Panc1 (cell line): ENCODE measurements around the gene CBL.

ENCODE experiments used
- CTCF ChIP-seq: fragments of 450-650 bp; IDR thresholded peaks from 2 replicates; pipeline ENCODE4 v1.5.1; 2017; ENCODE audit warnings: mild to moderate bottlenecking
- POLR2AphosphoS5 ChIP-seq: IDR thresholded peaks from 2 replicates; pipeline ENCODE4 v1.6.1; 2012; ENCODE audit warnings: mild to moderate bottlenecking, low read depth, low read length, moderate library complexity
- REST ChIP-seq, 2 experiments: IDR thresholded peaks; 2 replicates each; pipeline ENCODE4 v1.6.1; 2011 to 2012; ENCODE audit warnings: low read depth in 2 of 2, control low read depth in 1 of 2, low read length in 1 of 2, mild to moderate bottlenecking in 1 of 2, moderate library complexity in 1 of 2; ENCODE audit not compliant: insufficient read depth in 1 of 2
- SIN3A ChIP-seq: IDR thresholded peaks from 2 replicates; pipeline ENCODE4 v1.6.1; 2012; ENCODE audit warnings: low read depth, mild to moderate bottlenecking, low read length, moderate library complexity, borderline replicate concordance; ENCODE audit not compliant: insufficient read depth
- TCF7L2 ChIP-seq: IDR thresholded peaks from 2 replicates; pipeline ENCODE4 v1.6.1; 2011; ENCODE audit warnings: mild to moderate bottlenecking, low read depth, low read length, inconsistent platforms

- TF ChIP-seq CTCF (no peak), POLR2AphosphoS5 (no peak), TCF7L2 (no peak), REST (IDR thresholded peaks at IDR 0.05; ENCODE audit: insufficient read depth in 1 of 2, low read depth in 2 of 2, low read length in 1 of 2) (no peak), SIN3A (no peak)
Measured at GRCh38 chr11:119204066-119204465, 2.1 kb upstream of the CBL start.
